ENCODE data around the gene MFSD12. TPM values are rescaled to one million over a fixed set of nuclear protein-coding genes. Genes with fewer than 3 reads are reported as not detected.

The MFSD12 gene
- total RNA-seq, 2 experiments from 2014 or later = 44.7 to 46.7 TPM

DNA sequence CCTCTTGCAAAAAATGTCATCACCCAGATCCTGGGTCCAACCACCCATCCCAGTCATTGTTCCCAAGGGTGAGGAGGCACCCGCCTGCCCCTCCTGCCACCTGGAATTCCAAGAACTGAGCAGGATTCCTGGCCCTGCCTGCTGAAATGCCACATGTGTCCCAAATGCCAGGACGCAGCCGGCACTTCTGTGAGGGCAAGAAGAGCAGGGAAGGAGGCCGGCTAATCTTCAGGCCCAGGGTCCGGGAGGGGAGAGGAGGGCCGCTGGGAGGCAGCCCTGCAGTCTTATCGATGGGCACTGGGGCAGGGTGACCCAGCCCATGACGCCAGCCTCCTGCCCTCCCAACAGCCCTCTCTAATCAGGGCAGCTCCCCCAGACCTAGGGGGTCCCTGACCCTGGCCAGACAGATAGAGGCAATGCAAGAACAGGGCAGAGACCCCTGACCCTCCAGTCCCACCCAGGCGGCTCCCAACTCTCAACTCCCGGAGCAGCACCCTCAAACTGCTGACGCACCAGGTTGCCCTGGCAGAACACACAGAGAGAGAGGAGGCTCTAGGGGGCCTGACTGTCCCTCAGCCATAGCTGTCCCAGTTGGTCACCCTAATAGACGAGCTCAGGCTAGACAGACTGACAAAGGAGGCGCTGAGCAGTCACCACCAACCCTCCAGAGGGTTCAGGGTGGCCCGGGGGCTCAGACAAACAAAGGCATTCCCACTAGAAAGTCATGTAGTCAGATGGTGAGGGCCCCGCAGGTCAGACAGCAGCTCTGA, 1.5 kb downstream of the MFSD12 start:
- Mint-ChIP-seq H3K4me1 (peaks cover 44% of the 10 kb centered on the region), H3K36me3 (ENCODE audit: low read depth) (peaks cover 4% of the 10 kb centered on the region), H3K27me3 (no peaks in the 10 kb centered on the region), H3K9me3 (ENCODE audit: low read depth) (no peaks in the 10 kb centered on the region), H3K4me3 (peak overlapping the region; percentile 96), H3K27ac (peak overlapping the region; percentile 92)
- no peak for DNase-seq
- ChIA-PET POLR2A (interaction anchor here (0.6 kb wide), 1 partner anchor 166 kb away, joined by 3 read pairs; no protein-coding TSS in a partner anchor), CTCF (interaction anchor here (0.5 to 2.7 kb wide), 5 partner anchors 10 to 845 kb away, joined by 4 to 23 read pairs (median 6); no protein-coding TSS in a partner anchor)
- no peak for ATAC-seq
- intact Hi-C loops (cut with DNase I, micrococcal nuclease) = loop anchor here (2.0 to 5.0 kb wide), 3 partner anchors 49 to 846 kb away; partner anchors contain the start of genes CHAF1A (in 1 of the 2), FZR1 (in 1 of the 2), SH3GL1 (in 1 of the 2) and YJU2 (in 1 of the 2)

DNA sequence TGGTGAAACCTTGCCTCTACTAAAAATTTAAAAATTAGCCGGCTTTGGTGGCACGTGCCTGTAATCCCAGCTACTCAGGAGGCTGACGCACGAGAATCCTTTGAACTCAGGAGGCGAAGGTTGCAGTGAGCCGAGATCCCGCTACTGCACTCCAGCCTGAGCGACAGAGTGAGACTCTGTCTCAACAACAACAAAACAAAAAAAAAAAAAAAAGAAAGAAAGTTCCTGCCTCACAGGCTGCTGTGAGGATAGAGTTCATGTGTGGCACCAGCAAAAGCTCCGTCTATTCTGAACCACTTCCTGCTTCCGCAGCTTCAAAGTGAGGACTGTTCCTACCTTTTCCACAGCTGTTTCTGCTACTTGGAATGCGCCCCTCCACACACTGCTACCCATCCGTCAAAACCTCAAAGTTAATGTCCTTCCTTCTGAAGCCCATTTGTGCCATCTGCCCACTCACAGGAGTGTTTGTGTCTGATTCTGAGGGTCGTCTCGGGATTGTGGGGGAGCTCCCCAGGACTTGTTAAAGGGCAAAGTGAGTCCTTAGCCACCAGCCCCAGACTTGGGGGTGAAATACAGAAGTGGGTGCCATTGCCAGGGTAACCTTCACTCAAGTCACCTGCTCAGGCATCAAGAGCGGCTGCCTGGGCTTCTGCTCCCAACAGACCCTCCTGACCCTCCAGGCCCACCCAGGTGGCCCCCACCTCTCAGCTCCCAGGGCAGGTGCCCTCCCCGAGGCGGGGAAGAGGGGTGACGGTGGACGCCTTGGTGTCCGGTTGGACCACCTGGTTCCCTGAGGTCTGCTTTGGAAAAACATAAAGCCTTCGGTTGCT, 2.9 kb downstream of the MFSD12 start:
- peaks cover 44% of the 10 kb centered on the region for H3K4me1 Mint-ChIP-seq
- H3K27ac Mint-ChIP-seq = peak overlapping the region; percentile 87
- DNase-seq (peak; percentile 54), ATAC-seq (peak; percentile 21)
- POLR2A ChIA-PET = interaction anchor here (0.6 kb wide), 1 partner anchor 615 kb away, joined by 3 read pairs; no protein-coding TSS in a partner anchor
- CTCF ChIA-PET = interaction anchor here (0.7 to 2.7 kb wide), 5 partner anchors 9 to 680 kb away, joined by 3 to 23 read pairs (median 5); no protein-coding TSS in a partner anchor
- H3K27me3 Mint-ChIP-seq = no peaks in the 10 kb centered on the region
- H3K4me3 Mint-ChIP-seq = peak overlapping the region; percentile 96
- no peaks in the 10 kb centered on the region for H3K9me3 Mint-ChIP-seq (ENCODE audit: low read depth)
- H3K36me3 Mint-ChIP-seq (ENCODE audit: low read depth) = peaks cover 4% of the 10 kb centered on the region
- intact Hi-C loops (cut with DNase I, micrococcal nuclease) = loop anchor here (5.0 kb wide), 2 partner anchors 47 to 848 kb away; partner anchors contain the start of genes CHAF1A (in 1 of the 2), FZR1 (in 1 of the 2) and SH3GL1 (in 1 of the 2)

DNA sequence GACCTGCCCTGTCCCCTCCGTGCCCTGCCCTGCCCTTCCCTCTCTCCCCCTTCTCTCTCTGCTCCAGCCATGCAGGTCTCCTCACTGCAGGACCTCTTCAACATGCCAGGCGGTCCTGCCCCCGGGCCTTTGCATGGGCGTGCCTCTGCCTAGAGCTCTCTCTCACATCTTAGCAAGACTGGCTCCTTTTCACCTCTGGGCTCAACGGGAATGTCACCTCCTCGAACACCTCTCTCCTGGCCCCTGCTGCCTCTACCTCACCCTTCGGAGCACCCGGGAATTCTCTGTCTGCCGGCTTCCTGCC, 5.6 kb downstream of the MFSD12 start:
- no peaks in the 10 kb centered on the region for H3K9me3 Mint-ChIP-seq (ENCODE audit: low read depth)
- intact Hi-C loops (cut with DNase I, micrococcal nuclease) = no loop called here
- CTCF ChIA-PET = no interaction called here
- peaks cover 6% of the 10 kb centered on the region for H3K36me3 Mint-ChIP-seq (ENCODE audit: low read depth)
- peak overlapping the region; percentile 21 for H3K27ac Mint-ChIP-seq
- peaks cover 39% of the 10 kb centered on the region for H3K4me1 Mint-ChIP-seq
- no peaks in the 10 kb centered on the region for H3K27me3 Mint-ChIP-seq
- POLR2A ChIA-PET = no interaction called here
- no peak overlapping the region for H3K4me3 Mint-ChIP-seq
- DNase-seq (no peak), ATAC-seq (no peak)

- DNase-seq = no peak
- intact Hi-C loops (cut with DNase I, micrococcal nuclease) = no loop called here
- CTCF ChIA-PET = no interaction called here
- Mint-ChIP-seq H3K4me3 (no peak overlapping the region), H3K9me3 (ENCODE audit: low read depth) (no peaks in the 10 kb centered on the region), H3K36me3 (ENCODE audit: low read depth) (peaks cover 4% of the 10 kb centered on the region), H3K4me1 (peaks cover 33% of the 10 kb centered on the region), H3K27me3 (no peaks in the 10 kb centered on the region), H3K27ac (peak overlapping the region; percentile 37)
- POLR2A ChIA-PET = no interaction called here
- no peak for ATAC-seq
Observed at GRCh38 chr19:3550947-3551791, 6.2 kb downstream of the MFSD12 start.

DNA sequence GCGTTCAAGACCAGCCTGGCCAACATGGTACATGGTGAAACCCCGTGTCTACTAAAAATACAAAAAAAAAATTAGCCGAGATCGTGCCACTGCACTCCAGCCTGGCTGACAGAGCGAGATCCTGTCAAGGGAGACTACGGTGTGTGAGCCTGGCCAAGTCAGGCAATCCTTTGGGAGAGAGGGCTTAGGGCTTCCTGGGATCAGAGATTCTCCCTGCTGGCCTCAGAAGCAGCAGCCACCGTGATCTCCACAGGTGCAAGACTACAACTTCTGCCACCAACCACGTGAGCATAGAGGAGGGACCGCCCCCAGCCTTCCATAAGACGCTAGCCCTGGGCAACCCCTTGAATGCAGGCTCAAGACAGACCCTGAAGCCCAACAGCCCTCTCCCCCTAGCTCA, 7.6 kb downstream of the MFSD12 start:
- intact Hi-C loops (cut with DNase I, micrococcal nuclease) = loop anchor here in 1 of 2 experiments (5.0 kb wide), 2 partner anchors 67 to 157 kb away; partner anchors contain the start of gene TJP3
- H3K4me3 Mint-ChIP-seq = no peak overlapping the region
- POLR2A ChIA-PET = no interaction called here
- H3K27me3 Mint-ChIP-seq = no peaks in the 10 kb centered on the region
- H3K9me3 Mint-ChIP-seq (ENCODE audit: low read depth) = no peaks in the 10 kb centered on the region
- H3K4me1 Mint-ChIP-seq = peaks cover 26% of the 10 kb centered on the region
- DNase-seq (no peak), ATAC-seq (no peak)
- no peak overlapping the region for H3K27ac Mint-ChIP-seq
- CTCF ChIA-PET = no interaction called here
- H3K36me3 Mint-ChIP-seq (ENCODE audit: low read depth) = peaks cover 13% of the 10 kb centered on the region

- ATAC-seq (no peak), DNase-seq (no peak)
- Mint-ChIP-seq H3K4me3 (no peak overlapping the region), H3K27ac (no peak overlapping the region), H3K9me3 (ENCODE audit: low read depth) (no peaks in the 10 kb centered on the region), H3K27me3 (no peaks in the 10 kb centered on the region), H3K36me3 (ENCODE audit: low read depth) (peaks cover 10% of the 10 kb centered on the region), H3K4me1 (peaks cover 19% of the 10 kb centered on the region)
- POLR2A ChIA-PET = interaction anchor here (0.6 kb wide), 1 partner anchor 142 kb away, joined by 3 read pairs; no protein-coding TSS in a partner anchor
- CTCF ChIA-PET = interaction anchor here (0.6 kb wide), 2 partner anchors 47 to 1496 kb away, joined by 3 read pairs; no protein-coding TSS in a partner anchor
- intact Hi-C loops (cut with DNase I, micrococcal nuclease) = loop anchor here in 1 of 2 experiments (5.0 kb wide), 2 partner anchors 69 to 159 kb away; partner anchors contain the start of gene TJP3
Observed at GRCh38 chr19:3548606-3549005, 8.8 kb downstream of the MFSD12 start.

- ATAC-seq (no peak), DNase-seq (no peak)
- Mint-ChIP-seq H3K4me1 (peaks cover 15% of the 10 kb centered on the region), H3K27ac (no peak overlapping the region), H3K9me3 (ENCODE audit: low read depth) (no peaks in the 10 kb centered on the region), H3K4me3 (no peak overlapping the region), H3K27me3 (no peaks in the 10 kb centered on the region), H3K36me3 (ENCODE audit: low read depth) (peaks cover 10% of the 10 kb centered on the region)
- ChIA-PET CTCF (interaction anchor here (0.6 to 1.0 kb wide), 3 partner anchors 16 to 202 kb away, joined by 3 to 4 read pairs (median 3); no protein-coding TSS in a partner anchor), POLR2A (no interaction called here)
- intact Hi-C loops (cut with DNase I, micrococcal nuclease) = loop anchor here in 1 of 2 experiments (5.0 kb wide), 2 partner anchors 69 to 159 kb away; partner anchors contain the start of gene TJP3
Observed at GRCh38 chr19:3547767-3548282, 9.6 kb downstream of the MFSD12 start.

- no peak overlapping the region for H3K4me3 Mint-ChIP-seq
- DNase-seq (peak; percentile 67), ATAC-seq (peak; percentile 30)
- peaks cover 10% of the 10 kb centered on the region for H3K4me1 Mint-ChIP-seq
- CTCF ChIA-PET = interaction anchor here (0.6 to 1.0 kb wide), 3 partner anchors 16 to 203 kb away, joined by 3 to 4 read pairs (median 3); no protein-coding TSS in a partner anchor
- no peaks in the 10 kb centered on the region for H3K9me3 Mint-ChIP-seq (ENCODE audit: low read depth)
- intact Hi-C loops (cut with DNase I, micrococcal nuclease) = loop anchor here in 1 of 2 experiments (5.0 kb wide), 2 partner anchors 70 to 160 kb away; partner anchors contain the start of gene TJP3
- H3K36me3 Mint-ChIP-seq (ENCODE audit: low read depth) = peaks cover 10% of the 10 kb centered on the region
- H3K27me3 Mint-ChIP-seq = no peaks in the 10 kb centered on the region
- POLR2A ChIA-PET = no interaction called here
- no peak overlapping the region for H3K27ac Mint-ChIP-seq
Observed at GRCh38 chr19:3547301-3547731, 10.1 kb downstream of the MFSD12 start.

DNA sequence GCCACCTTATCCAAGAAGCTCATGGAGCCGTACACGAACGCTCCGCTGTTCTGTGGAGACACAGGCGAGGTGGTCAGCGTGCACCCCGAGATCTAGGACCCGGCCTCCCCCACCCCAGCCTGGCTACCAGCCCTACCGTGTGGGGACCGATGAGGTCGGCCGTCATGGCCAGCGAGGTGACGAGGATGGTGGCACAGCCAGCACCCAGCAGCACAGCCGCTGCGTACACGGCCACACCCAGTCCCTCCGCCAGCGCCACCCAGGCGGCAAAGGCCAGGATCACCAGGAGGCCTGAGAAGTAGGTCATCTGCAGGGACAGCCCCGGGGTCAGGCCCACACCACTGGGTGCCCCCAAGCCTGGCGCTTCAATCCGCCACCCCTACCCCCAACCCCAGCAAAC, 11.3 kb downstream of the MFSD12 start:
- ChIA-PET POLR2A (no interaction called here), CTCF (interaction anchor here (0.6 to 2.6 kb wide), 9 partner anchors 9 to 241 kb away, joined by 3 to 23 read pairs (median 5); partner anchors contain the start of genes GIPC3 and MFSD12)
- DNase-seq (no peak), ATAC-seq (no peak)
- no peaks in the 10 kb centered on the region for H3K9me3 Mint-ChIP-seq (ENCODE audit: low read depth)
- no peaks in the 10 kb centered on the region for H3K27me3 Mint-ChIP-seq
- peaks cover 10% of the 10 kb centered on the region for H3K36me3 Mint-ChIP-seq (ENCODE audit: low read depth)
- peaks cover 6% of the 10 kb centered on the region for H3K4me1 Mint-ChIP-seq
- intact Hi-C loops (cut with DNase I, micrococcal nuclease) = loop anchor here in 1 of 2 experiments (5.0 kb wide), 2 partner anchors 71 to 161 kb away; partner anchors contain the start of gene TJP3
- H3K4me3 Mint-ChIP-seq = no peak overlapping the region
- H3K27ac Mint-ChIP-seq = no peak overlapping the region

DNA sequence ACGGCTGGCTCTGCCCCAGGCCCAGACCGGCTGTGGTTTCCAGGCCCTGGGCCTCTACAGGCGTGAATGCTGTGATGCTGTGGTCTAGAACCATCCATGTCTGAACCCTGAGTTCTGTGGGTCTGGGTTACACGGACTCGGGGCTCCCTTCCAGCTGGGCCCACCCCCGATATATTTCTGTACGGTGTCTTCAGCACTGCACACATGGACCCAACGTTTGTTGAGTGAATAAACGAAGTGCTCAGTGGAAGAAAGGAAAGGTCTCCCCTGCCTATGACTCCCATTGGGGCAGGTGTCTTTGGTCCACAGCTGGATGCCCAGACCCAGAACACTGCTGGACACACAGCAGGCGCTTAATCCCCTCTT, 11.7 kb downstream of the MFSD12 start:
- H3K4me1 Mint-ChIP-seq = peaks cover 6% of the 10 kb centered on the region
- POLR2A ChIA-PET = no interaction called here
- intact Hi-C loops (cut with DNase I, micrococcal nuclease) = loop anchor here (1.0 to 5.0 kb wide), 6 partner anchors 30 to 162 kb away; partner anchors contain the start of genes CACTIN (in 1 of the 2) and TJP3 (in 1 of the 2)
- no peak for DNase-seq
- H3K9me3 Mint-ChIP-seq (ENCODE audit: low read depth) = no peaks in the 10 kb centered on the region
- peaks cover 10% of the 10 kb centered on the region for H3K36me3 Mint-ChIP-seq (ENCODE audit: low read depth)
- H3K27ac Mint-ChIP-seq = peak overlapping the region; percentile 25
- no peak overlapping the region for H3K4me3 Mint-ChIP-seq
- ATAC-seq = no peak
- CTCF ChIA-PET = interaction anchor here (0.6 to 2.6 kb wide), 10 partner anchors 10 to 1524 kb away, joined by 3 to 23 read pairs (median 4); partner anchors contain the start of gene MFSD12
- no peaks in the 10 kb centered on the region for H3K27me3 Mint-ChIP-seq
